ENCODE data around the gene ABTB1.

The ABTB1 gene

DNA sequence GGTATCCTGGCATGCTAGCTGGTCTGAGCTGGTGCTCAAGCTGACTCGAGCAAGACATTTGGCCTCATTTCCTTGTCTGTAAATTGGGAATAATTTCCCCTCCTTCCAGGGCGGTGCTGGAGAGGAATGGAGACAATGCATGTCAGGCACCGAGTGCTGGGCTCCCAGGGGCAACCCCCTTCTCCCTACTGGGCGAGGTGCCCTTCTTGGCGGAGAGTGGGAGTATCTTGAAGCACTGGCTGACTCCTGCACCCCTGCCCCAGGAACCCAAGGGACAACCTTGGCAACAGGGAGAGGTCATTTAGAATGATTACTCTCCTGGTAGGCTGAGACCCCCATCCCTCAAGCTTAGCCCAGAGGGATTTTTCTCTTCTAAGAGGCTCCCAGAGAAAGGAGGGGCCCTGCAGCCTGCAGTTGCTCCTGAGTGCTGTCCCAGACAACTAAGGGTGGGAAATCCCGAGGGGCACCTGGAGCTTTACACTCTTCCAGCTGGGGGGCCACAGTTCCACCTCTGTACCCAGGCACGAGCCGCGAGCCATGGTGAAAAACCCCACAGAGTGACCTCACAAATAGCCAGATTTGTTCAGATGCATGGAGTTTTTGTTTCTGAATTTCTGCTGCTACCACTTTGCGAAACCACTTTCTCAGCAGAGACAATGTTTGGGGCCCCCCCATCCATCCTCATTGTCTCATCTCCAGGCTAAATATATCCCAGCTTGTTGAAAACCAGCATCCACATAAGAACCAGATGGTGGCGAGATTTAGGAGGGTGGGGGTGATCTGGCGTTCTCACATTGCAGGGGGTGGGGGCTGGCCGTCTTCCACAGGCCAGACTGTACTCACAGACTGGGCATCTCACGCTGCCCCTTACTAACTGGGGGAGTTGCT, 44.8 kb downstream of the ABTB1 start:
- Histone ChIP-seq H3K4me1 (ENCODE audit: control insufficient read depth, insufficient read depth, low read depth, low read length) (peaks cover 16% of the 10 kb centered on the region), H4K91ac (ENCODE audit: low read length) (no peak overlapping the region), H2BK15ac (ENCODE audit: low read depth, poor library complexity, severe bottlenecking) (no peak overlapping the region), H2BK12ac (ENCODE audit: low read length in 2 of 2) (no peak overlapping the region), H3K4ac (ENCODE audit: low read depth in 1 of 2, low read length in 2 of 2) (no peak overlapping the region), H3K14ac (ENCODE audit: low read length in 2 of 2) (no peak overlapping the region), H3K9me3 (ENCODE audit: control insufficient read depth, low read length) (no peaks in the 10 kb centered on the region), H3K36me3 (ENCODE audit: control insufficient read depth in 1 of 2, insufficient read depth in 2 of 2, low read depth in 1 of 2, low read length in 2 of 2) (peaks cover 64 to 72% of the 10 kb centered on the region in 2 experiments), H2BK120ac (ENCODE audit: low read depth, low read length) (no peak overlapping the region), H2BK5ac (ENCODE audit: low read depth, low read length, poor library complexity, severe bottlenecking) (no peak overlapping the region), H3K27ac (ENCODE audit: low read length, poor library complexity, severe bottlenecking) (no peak overlapping the region), H3K4me3 (ENCODE audit: insufficient read depth in 1 of 2, low read depth in 1 of 2, low read length in 2 of 2) (no peak overlapping the region), H3K4me2 (ENCODE audit: low read length, poor library complexity, severe bottlenecking) (no peak overlapping the region), H3K23ac (ENCODE audit: low read length in 2 of 2) (no peak overlapping the region), H3K18ac (ENCODE audit: low read depth in 1 of 2, low read length in 2 of 2) (no peak overlapping the region), H3K27me3 (ENCODE audit: control insufficient read depth in 1 of 2, insufficient read depth in 1 of 2, low read length in 2 of 2) (no peaks in the 10 kb centered on the region), H2AFZ (ENCODE audit: low read depth, low read length) (no peak overlapping the region), H4K8ac (ENCODE audit: low read length) (no peak overlapping the region), H3K79me1 (replicated peaks; ENCODE audit: low read length, poor library complexity, severe bottlenecking) (peaks cover 44% of the 10 kb centered on the region), H2AK5ac (ENCODE audit: low read length, severe bottlenecking) (no peak overlapping the region), H3K9ac (ENCODE audit: low read length) (no peak overlapping the region)
- DNase-seq: no peak
- WGBS: 87% methylated on average over 14 of the region's 14 CpGs

DNA sequence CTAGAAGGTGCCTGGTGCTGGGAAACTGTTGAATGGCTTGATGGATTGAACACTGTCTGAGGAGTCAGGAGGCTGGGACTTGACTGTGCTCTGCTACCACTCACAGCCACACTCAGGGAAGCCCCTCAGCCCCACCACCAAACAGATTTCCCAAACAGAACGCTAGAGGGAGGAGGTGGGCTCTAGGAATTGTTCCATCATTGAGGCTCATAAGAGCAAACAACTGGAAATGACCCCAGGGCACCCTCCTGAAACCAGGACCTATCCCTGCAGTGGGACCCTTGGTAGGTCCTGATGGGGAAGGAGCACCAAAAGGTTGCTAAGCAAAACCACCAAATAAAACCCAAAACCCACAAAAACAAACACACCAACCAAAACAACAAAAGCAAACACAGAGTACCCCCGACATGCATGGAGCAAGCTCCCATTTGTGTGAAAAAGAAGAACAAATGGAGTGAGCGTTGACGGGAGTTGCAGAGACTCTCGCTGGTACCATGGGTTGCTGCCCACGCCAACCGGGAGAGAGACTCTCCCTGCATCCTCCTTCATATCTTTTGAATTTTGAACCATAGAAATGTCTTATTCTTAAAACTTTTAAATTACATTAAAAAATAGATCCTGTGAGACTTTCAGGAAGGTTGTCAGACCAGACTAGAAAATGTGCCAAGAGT, 45.6 kb downstream of the ABTB1 start:
- WGBS: 93% methylated on average over 4 of the region's 7 CpGs
- Histone ChIP-seq H2AFZ (ENCODE audit: low read depth, low read length) (no peak overlapping the region), H3K27me3 (ENCODE audit: control insufficient read depth in 1 of 2, insufficient read depth in 1 of 2, low read length in 2 of 2) (no peaks in the 10 kb centered on the region), H3K4me3 (ENCODE audit: insufficient read depth in 1 of 2, low read depth in 1 of 2, low read length in 2 of 2) (no peak overlapping the region), H3K18ac (ENCODE audit: low read depth in 1 of 2, low read length in 2 of 2) (no peak overlapping the region), H4K8ac (ENCODE audit: low read length) (no peak overlapping the region), H2AK5ac (ENCODE audit: low read length, severe bottlenecking) (no peak overlapping the region), H3K4ac (ENCODE audit: low read depth in 1 of 2, low read length in 2 of 2) (no peak overlapping the region), H4K91ac (ENCODE audit: low read length) (no peak overlapping the region), H3K14ac (ENCODE audit: low read length in 2 of 2) (no peak overlapping the region), H2BK15ac (ENCODE audit: low read depth, poor library complexity, severe bottlenecking) (no peak overlapping the region), H3K4me2 (ENCODE audit: low read length, poor library complexity, severe bottlenecking) (no peak overlapping the region), H2BK120ac (ENCODE audit: low read depth, low read length) (no peak overlapping the region), H2BK12ac (ENCODE audit: low read length in 2 of 2) (no peak overlapping the region), H3K79me1 (replicated peaks; ENCODE audit: low read length, poor library complexity, severe bottlenecking) (peaks cover 43% of the 10 kb centered on the region), H3K9me3 (ENCODE audit: control insufficient read depth, low read length) (no peaks in the 10 kb centered on the region), H3K27ac (ENCODE audit: low read length, poor library complexity, severe bottlenecking) (no peak overlapping the region), H3K36me3 (ENCODE audit: control insufficient read depth in 1 of 2, insufficient read depth in 2 of 2, low read depth in 1 of 2, low read length in 2 of 2) (peaks cover 57 to 65% of the 10 kb centered on the region in 2 experiments), H2BK5ac (ENCODE audit: low read depth, low read length, poor library complexity, severe bottlenecking) (no peak overlapping the region), H3K9ac (ENCODE audit: low read length) (no peak overlapping the region), H3K23ac (ENCODE audit: low read length in 2 of 2) (no peak overlapping the region), H3K4me1 (ENCODE audit: control insufficient read depth, insufficient read depth, low read depth, low read length) (peaks cover 20% of the 10 kb centered on the region)
- no peak for DNase-seq

- no peak for DNase-seq
- Histone ChIP-seq H3K4me1 (ENCODE audit: control insufficient read depth, insufficient read depth, low read depth, low read length) (peaks cover 19% of the 10 kb centered on the region), H2BK5ac (ENCODE audit: low read depth, low read length, poor library complexity, severe bottlenecking) (no peak overlapping the region), H2BK12ac (ENCODE audit: low read length in 2 of 2) (no peak overlapping the region), H3K14ac (ENCODE audit: low read length in 2 of 2) (no peak overlapping the region), H3K4me2 (ENCODE audit: low read length, poor library complexity, severe bottlenecking) (no peak overlapping the region), H3K79me1 (replicated peaks; ENCODE audit: low read length, poor library complexity, severe bottlenecking) (peaks cover 42% of the 10 kb centered on the region), H4K91ac (ENCODE audit: low read length) (no peak overlapping the region), H3K23ac (ENCODE audit: low read length in 2 of 2) (no peak overlapping the region), H2AFZ (ENCODE audit: low read depth, low read length) (no peak overlapping the region), H2BK15ac (ENCODE audit: low read depth, poor library complexity, severe bottlenecking) (no peak overlapping the region), H3K9ac (ENCODE audit: low read length) (no peak overlapping the region), H3K18ac (ENCODE audit: low read depth in 1 of 2, low read length in 2 of 2) (no peak overlapping the region), H3K4me3 (ENCODE audit: insufficient read depth in 1 of 2, low read depth in 1 of 2, low read length in 2 of 2) (no peak overlapping the region), H3K27ac (ENCODE audit: low read length, poor library complexity, severe bottlenecking) (no peak overlapping the region), H2BK120ac (ENCODE audit: low read depth, low read length) (no peak overlapping the region), H3K9me3 (ENCODE audit: control insufficient read depth, low read length) (no peaks in the 10 kb centered on the region), H3K36me3 (ENCODE audit: control insufficient read depth in 1 of 2, insufficient read depth in 2 of 2, low read depth in 1 of 2, low read length in 2 of 2) (peaks cover 57 to 61% of the 10 kb centered on the region in 2 experiments), H4K8ac (ENCODE audit: low read length) (no peak overlapping the region), H3K27me3 (ENCODE audit: control insufficient read depth in 1 of 2, insufficient read depth in 1 of 2, low read length in 2 of 2) (no peaks in the 10 kb centered on the region), H3K4ac (ENCODE audit: low read depth in 1 of 2, low read length in 2 of 2) (no peak overlapping the region), H2AK5ac (ENCODE audit: low read length, severe bottlenecking) (no peak overlapping the region)
- WGBS: 70% methylated on average over 3 of the region's 3 CpGs
Observed at GRCh38 chr3:127718916-127719290, 46.2 kb downstream of the ABTB1 start.

- Histone ChIP-seq H2BK12ac (ENCODE audit: low read length in 2 of 2) (no peak overlapping the region), H2BK120ac (ENCODE audit: low read depth, low read length) (no peak overlapping the region), H3K79me1 (replicated peaks; ENCODE audit: low read length, poor library complexity, severe bottlenecking) (peaks cover 46% of the 10 kb centered on the region), H3K27ac (ENCODE audit: low read length, poor library complexity, severe bottlenecking) (no peak overlapping the region), H3K9ac (ENCODE audit: low read length) (no peak overlapping the region), H4K91ac (ENCODE audit: low read length) (no peak overlapping the region), H3K4ac (ENCODE audit: low read depth in 1 of 2, low read length in 2 of 2) (no peak overlapping the region), H3K18ac (ENCODE audit: low read depth in 1 of 2, low read length in 2 of 2) (no peak overlapping the region), H2AFZ (ENCODE audit: low read depth, low read length) (no peak overlapping the region), H3K36me3 (ENCODE audit: control insufficient read depth in 1 of 2, insufficient read depth in 2 of 2, low read depth in 1 of 2, low read length in 2 of 2) (peaks cover 57 to 59% of the 10 kb centered on the region in 2 experiments), H3K9me3 (ENCODE audit: control insufficient read depth, low read length) (no peaks in the 10 kb centered on the region), H3K14ac (ENCODE audit: low read length in 2 of 2) (no peak overlapping the region), H2BK5ac (ENCODE audit: low read depth, low read length, poor library complexity, severe bottlenecking) (no peak overlapping the region), H4K8ac (ENCODE audit: low read length) (no peak overlapping the region), H3K23ac (ENCODE audit: low read length in 2 of 2) (no peak overlapping the region), H3K4me3 (ENCODE audit: insufficient read depth in 1 of 2, low read depth in 1 of 2, low read length in 2 of 2) (no peak overlapping the region), H3K4me2 (ENCODE audit: low read length, poor library complexity, severe bottlenecking) (no peak overlapping the region), H2AK5ac (ENCODE audit: low read length, severe bottlenecking) (no peak overlapping the region), H2BK15ac (ENCODE audit: low read depth, poor library complexity, severe bottlenecking) (no peak overlapping the region), H3K27me3 (ENCODE audit: control insufficient read depth in 1 of 2, insufficient read depth in 1 of 2, low read length in 2 of 2) (no peaks in the 10 kb centered on the region), H3K4me1 (ENCODE audit: control insufficient read depth, insufficient read depth, low read depth, low read length) (peaks cover 16% of the 10 kb centered on the region)
- WGBS: 96% methylated on average over 8 of the region's 8 CpGs
- no peak for DNase-seq
Observed at GRCh38 chr3:127719369-127719768, 46.6 kb downstream of the ABTB1 start.
